HuH-7 (cell line): ENCODE results near the gene CCBE1.

Source experiments
- DNase-seq: peaks from one replicate; pipeline ENCODE4 v3.0.0; 2011; ENCODE audit warnings: low spot score

The CCBE1 gene

DNA sequence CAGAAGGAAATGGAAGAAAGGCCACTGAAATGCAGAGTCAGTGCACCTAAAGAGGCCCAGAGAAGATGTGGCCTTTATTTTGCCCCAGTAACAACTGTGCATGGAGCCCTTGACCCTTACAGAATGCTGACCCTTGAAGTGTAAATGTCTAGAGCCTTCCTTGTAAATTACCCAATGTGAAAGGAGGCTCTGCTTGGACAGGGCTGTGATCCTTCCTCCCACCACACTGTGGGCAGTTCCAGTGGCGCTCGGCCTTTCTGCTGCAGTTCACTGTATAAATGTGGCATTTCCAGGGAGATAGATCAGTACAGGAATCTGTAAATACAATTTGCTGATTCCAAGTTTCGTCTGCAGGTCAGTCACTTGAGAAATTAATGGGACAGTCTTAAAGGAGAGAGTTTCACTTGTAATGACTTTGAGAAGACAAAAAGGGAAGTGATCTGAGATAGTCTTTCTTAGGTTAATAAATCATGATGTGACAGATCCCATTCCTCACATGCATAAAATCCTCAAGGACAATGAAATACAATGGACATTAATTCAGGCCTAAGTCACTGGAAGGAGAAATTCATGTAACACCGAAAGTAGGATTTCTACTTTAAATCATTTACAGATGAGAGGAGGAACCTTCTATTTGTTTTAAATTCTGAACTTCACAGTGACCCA lies 204.3 kb downstream of the CCBE1 start:
- no peak for DNase-seq

DNA sequence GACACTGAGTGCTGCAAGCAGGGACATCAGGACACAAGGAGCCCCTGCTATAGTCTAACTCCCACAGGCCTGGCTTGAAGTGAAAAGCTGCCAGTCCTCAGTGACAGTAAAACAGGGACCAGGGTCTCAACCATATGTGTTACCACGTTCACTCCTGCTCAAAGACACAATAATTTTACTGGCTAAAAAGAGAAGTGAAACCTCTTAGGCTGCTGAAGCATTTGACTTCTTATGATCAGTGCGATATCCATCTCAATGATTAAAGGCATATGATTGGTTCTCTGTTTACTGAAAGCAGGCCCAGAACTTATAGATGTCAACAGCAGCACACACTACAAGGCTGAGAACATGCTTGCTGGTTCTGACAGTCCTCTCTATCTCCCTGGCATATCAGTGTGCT lies 208.3 kb downstream of the CCBE1 start:
- DNase-seq: no peak

DNA sequence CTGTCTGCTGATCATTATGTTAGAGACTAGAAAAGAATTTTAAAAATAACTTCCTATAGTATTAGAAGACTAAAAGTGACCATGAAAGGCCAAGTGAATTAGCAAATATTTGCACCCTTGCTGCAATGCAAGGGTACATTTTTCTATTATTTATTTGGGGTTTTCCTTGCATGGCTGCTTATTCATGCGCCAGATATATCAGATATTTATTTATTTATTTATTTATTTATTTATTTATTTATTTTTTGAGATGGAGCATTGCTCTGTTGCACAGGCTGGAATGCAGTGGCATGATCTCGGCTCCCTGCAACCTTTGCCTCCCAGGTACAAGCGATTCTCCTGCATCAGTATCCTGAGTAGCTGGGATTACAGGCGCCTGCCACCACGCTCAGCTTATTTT lies 211.8 kb downstream of the CCBE1 start:
- no peak for DNase-seq

DNA sequence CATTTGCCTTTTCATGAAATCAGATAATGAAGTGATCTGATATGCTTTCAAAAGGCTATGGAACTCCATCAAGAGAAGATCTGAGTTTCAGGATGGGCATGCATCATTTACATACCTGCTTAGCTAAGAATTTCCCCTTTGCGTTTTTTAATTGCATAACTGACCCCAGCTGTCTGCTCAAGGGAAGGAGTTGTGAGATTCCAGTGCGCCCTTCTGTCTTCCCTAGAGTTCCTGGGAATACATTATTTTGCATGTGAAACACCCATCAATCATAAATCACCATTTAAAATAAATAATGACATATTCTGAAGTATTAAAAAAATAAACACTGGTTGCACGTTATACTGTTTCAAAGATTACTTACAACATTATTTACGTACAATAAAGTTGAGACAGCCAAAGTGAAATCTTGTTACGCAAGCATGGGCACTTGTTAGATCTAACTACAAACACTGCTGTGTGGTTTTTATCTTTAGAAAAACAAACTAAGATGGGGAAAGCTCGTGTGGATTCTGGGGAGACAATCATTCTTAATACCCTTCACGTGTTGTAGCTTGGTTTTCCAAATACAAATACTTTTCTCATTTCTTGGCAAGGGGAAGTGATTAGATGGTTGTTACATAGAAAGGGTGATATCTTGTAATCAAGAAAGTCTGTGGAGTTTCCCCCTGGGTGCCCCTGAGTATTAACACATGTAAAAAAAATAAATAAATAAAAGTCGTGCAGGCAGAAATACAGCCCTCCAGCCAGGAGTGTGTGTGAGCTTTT lies 212.5 kb downstream of the CCBE1 start:
- DNase-seq: no peak

DNA sequence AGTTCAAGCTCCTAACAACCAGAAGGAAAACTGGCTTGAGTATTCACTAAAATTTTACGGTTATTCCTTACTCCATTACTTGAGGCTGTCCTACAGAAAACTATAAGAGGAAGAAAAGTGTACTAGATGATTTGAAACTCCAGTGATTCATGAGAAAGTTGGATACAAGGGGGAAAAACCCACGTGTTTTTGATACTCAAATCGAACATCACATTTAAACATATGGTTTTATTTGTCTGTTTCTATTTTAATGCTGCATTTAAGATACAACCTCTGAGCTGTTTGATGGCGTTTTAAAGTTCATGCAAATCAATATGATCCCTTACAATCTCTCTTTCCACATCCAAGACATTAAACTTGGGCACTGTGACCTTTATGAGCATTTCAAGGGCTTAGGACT lies 213.1 kb downstream of the CCBE1 start:
- no peak for DNase-seq

DNA sequence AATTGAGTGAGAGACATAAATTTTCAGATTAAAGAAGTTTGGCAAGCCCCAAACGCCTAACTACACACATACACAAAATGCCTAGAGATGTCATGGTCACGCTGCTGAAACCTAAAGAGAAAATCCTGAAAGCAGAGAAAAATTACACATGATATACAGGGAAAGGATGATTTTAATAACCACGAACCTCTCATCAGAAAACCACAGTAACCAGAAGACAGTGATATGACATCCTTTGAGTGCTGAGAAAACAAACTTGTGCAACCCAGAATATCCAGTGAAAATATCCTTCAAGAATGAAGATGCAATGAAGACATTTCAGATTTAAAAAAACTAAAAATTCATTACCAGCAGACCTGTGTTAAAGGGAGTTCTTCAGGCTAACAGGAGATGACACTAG lies 215.8 kb downstream of the CCBE1 start:
- DNase-seq: no peak

DNA sequence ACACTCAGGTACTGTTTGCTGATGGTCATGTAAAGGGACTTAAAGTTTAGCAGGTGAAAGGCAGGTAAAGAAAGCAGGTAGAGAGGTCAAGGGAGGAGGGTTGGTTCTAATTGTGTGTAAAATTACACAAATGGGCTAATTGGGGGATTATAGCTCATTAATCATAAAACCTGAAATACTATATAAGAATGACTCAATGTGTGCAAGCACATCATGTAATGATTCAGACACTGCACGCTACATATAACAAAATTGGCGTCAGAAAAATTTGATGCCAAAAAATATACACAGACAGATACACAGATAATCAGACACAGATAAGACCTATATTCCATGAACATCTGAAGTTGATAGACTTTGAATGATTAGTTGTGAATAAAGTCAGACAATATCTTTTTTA lies 217.4 kb downstream of the CCBE1 start:
- DNase-seq: no peak

DNA sequence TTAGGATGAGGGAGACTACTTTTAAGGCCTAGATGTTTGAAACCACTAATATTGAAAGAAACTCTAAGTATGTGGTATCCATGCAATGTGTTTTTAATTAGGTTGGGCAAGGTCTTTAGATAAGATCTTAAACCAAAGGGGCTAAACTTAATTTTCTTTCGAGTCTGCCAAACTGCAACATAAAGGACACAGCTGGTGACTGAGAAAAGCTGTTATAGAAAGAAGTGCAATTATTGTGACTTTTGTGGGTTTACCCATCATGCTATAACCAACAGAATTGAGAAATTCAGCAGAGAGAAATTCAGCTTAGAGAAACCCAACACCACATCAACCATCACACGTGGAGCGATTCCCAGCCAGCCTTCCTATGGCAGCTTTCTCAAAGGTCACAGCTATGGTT lies 218.6 kb downstream of the CCBE1 start:
- no peak for DNase-seq

DNA sequence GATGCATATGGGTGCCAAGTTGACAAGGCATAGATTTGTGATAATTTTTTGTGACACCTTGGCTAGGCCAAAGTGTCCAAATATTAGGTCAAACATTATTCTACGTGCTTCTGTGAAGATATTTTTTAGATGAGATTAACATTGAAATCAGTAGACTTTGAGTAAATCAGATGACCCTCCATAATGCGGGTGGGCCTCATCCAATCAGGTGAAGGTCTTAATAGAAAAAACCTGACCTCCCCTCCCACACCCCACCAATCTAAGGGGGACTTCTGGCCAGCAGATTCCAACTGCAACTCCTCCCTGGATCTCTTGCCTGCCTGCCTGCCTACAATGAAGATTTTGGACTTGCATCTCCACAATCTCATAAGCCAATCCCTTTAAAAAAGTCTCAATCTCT lies 219.4 kb downstream of the CCBE1 start:
- no peak for DNase-seq

DNA sequence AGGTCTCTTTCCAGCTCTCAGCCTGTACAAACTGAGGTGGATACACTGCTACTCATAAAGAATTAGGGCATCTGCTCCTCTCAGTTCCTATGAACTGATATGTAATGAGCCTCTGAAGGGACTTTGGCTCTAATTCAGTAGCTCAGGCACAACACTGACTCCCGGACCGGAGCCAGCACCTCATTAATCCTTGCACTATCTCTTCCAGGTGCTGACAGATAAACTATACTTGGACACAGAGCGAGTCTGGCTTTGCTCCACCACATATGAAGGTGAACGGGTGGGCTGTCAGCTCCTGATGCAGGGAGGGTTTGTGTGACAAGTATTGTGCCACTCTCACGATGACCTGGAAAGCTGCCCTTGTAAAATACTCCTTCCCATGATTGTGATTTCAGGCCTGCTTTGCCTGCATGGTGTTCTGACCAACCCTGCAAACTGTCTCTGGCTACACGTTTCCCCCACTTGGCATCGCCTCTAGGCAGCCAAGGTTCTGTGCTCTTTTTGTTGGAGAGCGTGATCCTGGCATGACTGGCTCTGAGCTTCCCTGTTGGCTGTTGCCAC lies 226.6 kb downstream of the CCBE1 start:
- no peak for DNase-seq

DNA sequence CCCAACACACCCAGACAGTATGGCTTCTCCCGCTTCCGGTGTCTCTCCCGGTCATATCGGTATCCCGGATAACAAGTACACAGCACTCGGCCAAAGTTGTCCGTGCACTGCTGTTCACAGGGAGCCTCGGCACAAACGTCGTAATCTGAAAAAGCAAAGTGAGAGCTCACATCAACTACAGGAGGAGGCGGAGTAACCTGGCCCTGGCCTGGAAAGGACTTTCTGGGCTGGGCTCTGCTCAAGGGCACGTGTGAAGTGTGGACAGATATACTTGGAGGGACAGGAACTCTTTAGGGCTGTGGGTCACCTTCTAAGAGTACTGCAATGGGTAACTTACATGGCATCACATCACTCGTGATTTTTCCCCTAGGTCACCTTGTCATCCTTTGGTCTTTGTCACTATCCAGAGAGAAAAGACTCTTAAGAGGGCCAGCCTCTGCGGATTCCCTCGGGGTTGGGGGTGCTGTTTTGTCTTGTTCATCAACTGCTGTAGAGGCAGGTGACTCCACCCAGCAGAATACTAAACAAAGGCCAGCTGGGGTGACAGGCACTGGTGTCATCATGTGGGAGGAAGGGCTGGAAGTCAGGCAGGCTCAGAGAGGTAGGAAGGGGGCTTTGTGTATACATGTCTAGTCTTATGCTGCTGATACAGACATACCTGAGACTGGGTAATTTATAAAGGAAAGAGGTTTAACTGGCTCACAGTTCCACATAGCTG lies 227.6 kb downstream of the CCBE1 start:
- no peak for DNase-seq

DNA sequence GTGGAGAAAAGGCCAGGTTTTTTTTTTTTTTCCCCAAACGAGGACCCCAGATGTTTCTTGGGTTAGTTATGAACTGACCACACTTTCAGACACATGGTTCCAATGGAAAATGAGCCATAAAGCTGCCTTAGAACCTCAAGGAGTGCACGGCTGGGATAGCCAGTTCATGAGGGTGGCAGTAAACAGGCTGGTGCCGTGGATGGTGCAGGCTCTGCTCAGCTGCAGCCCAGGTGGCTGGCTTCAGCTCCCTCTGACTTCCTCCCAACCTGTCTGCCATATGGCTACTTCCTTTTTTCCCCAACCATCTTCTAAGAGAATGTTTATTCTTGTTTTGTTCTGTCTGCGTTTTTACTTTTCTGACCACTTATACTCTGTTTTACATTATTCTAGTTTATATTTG lies 228.4 kb downstream of the CCBE1 start:
- DNase-seq: no peak

DNA sequence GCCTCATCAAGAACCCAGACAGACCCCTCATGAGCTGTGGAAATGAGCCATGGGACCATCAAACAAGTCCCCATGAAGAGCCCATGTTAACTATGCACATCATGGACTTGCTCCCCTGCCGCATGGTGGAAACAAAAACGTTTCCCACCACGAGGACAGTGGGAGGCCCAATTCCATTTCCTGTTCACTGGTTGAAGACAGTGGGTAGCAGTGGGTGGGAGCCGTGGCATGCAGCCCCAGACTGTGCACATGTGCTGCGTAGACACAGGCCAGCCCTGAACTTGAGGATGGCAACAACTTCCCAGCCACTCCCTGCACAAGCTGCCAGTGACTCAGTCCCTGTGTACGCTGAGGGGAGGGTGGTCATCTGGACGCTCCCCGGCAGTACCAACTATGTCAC lies 229.7 kb downstream of the CCBE1 start:
- DNase-seq: no peak

DNA sequence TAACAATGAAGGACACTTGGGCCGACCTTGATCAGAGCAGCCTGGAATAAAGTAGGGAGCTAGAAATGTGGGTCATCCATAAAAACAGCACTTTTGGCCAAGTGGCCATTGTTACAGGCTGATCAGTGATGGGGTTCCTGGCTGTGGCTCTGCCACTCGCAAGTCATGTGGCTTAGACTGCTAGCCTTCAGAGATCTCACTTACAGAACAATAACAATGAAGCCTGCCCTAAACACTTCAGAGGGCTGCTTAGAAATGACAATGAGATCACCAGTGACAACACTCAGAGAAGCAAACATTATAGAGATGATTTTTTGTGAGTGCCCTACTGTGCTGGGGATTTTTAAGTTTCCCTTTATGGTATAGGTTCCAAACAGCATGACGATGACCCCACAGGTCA lies 230.2 kb downstream of the CCBE1 start:
- no peak for DNase-seq

DNA sequence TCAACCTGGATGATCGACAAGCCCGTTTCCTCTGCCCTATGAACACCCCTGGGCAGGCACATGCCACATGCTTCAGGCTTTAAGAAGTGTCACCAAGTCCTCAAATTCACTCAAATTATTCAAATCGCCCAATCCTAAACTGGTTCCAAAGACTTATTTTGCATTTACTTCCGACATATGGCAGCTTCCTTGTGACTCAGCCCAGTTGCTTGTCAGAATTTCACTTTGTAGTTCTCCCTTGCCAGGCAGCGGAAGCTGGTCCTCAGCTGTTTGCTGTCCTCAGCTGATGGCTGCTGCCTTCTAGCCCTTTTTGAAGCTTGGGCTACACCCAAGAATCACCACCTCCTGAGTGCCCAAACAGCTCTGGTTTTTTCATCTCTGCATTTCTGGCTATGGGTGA lies 232.7 kb downstream of the CCBE1 start:
- DNase-seq: no peak

DNA sequence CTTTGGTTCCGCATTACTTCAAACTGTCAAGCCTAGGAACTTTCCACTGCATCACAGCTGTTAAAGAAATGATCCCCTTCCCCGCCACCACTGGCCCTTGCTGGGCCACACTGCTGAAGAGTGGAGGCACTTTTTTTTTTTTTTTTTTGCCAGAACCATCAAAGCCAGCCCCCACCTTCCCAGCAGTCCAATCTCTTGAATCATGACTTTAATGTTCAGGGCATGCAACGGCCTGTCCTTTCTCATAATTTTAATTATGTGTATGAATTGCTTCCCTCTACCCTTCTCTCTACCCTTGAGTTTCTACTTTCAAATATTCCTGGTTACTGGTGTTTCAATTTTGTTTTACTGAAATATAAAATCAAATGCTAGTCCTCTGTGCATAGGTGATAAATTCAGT lies 236.1 kb downstream of the CCBE1 start:
- no peak for DNase-seq

DNA sequence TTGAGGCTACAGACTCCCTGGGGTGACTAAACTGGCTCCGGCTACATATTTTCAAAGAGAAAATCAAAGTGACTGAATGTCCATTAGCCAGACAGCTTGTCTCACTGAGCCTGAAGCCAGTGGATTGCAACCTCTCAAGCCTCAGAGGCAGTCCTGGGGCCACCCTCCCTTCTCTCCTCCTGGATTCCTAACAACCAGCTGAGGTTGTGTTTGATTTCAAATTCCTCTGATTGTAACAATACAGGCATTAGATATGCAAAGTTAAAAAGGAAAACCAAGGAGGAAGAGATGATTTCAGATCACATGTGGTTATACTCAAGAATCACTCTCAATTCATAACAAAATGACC lies 237.2 kb downstream of the CCBE1 start:
- no peak for DNase-seq

DNA sequence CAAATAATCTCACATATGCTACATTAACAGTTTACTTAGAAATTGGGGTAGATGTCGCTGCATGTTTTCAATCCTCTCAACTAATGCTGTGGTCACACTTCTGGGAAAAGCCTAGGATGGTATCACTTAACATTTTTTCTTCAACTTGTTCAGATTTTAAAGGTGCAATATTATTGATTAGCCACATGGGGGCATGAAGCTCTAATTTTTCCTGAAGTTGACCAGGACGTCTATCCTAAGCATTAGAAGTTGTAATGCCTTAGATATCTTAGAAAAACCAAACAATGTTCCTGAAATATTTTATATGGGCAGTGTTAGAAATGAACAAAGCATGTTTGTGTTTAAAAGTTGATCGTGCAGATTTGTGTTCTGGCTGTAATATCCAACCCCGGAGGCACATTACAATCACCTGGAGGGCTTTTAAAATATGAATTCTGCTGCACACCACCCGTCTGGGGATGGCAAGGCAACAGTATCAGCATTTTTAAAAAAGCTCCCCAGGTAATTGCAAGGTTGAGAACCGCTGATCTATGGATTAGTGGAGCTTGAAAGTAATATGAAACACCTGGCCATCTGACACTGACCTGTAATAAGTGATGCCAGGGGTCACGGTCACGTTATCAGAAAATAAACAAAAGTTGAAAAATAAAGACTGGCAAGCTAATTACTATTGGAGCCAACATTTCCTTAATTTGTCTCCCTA lies 237.7 kb downstream of the CCBE1 start:
- no peak for DNase-seq

DNA sequence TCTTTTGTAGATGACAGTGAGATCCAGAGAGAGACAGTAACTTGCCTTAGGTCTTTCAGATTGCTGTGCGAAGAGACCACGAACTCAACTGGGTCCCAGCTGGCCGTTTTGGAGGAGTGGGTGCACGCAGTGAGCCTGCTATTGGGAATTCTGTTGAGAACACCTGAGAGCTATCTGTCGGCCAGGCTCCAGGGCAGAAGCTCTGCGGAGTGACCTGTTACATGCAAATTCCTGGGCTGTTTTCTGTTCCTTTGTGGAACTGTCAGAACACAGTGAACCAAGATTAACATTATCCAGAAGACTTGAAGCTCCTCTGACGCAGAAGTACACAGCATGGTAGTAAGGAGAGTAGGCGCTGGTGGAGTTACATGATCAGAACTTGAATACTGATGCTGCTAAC lies 238.6 kb downstream of the CCBE1 start:
- DNase-seq: no peak

DNA sequence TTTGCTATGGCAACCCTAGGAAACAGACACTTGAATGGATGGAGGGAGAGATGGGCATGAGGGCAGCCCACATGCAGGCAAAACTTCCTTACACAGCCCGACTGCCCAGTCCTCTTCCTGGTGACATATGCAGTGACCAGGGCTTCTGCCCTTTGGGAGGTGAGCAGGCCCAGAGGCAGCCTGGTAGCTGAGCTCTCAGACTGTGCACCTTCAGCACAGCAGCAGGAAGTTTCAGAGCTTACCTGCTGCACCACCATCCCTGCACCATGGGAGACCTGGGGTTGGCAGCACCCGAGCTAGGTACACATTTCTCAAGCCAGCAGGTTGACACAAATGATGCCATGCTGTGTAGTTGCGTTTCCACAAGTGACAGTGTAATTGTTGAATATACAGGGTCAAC lies 240.6 kb downstream of the CCBE1 start:
- no peak for DNase-seq

DNA sequence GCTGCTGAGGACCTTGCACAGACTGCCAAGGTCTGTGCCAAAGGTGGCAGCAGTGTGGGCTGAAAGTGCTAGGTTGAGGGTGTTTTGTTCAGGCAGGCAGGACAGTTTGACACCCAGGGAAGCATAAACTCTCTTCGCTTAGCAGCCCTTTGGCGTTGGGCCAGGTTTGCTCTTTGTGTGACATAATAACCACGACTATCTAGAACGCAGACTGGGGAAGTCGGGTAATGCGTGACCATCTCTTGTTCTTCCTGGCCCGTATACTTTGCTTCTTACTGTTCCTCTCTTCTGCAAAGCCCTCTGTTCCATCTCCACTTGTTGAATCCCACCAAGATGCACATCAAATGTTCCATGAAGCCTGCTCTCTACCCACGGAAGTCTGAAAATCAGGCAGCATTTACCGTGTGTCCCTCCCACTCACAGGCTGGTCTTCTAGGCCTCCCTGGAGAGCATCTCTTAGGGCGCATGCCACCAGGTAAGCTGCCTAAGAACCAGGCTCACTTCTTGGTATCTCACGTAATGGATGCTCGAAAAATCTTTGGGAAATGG lies 241.4 kb downstream of the CCBE1 start:
- DNase-seq: no peak
